Mammary epithelial cell (primary cell): ENCODE measurements around the gene CREG2.

ENCODE experiments used
- EZH2 ChIP-seq: IDR thresholded peaks from 2 replicates; pipeline ENCODE4 v1.6.1; 2012; ENCODE audit warnings: low read length, inconsistent platforms, borderline replicate concordance
- TF ChIP-seq, protein P1 (sequence below), 2 donors: IDR thresholded peaks in 1 of 2; conservative IDR thresholded peaks in 1 of 2; 2 replicates each; pipeline ENCODE4 v1.5.1; 2011 to 2012; ENCODE audit warnings: inconsistent platforms in 2 of 2, low read length in 2 of 2, mild to moderate bottlenecking in 2 of 2, control low read depth in 1 of 2, low read depth in 1 of 2; ENCODE audit not compliant: insufficient read depth in 1 of 2; ENCODE audit errors: extremely low read depth in 1 of 2

- TF ChIP-seq, protein P1, sequence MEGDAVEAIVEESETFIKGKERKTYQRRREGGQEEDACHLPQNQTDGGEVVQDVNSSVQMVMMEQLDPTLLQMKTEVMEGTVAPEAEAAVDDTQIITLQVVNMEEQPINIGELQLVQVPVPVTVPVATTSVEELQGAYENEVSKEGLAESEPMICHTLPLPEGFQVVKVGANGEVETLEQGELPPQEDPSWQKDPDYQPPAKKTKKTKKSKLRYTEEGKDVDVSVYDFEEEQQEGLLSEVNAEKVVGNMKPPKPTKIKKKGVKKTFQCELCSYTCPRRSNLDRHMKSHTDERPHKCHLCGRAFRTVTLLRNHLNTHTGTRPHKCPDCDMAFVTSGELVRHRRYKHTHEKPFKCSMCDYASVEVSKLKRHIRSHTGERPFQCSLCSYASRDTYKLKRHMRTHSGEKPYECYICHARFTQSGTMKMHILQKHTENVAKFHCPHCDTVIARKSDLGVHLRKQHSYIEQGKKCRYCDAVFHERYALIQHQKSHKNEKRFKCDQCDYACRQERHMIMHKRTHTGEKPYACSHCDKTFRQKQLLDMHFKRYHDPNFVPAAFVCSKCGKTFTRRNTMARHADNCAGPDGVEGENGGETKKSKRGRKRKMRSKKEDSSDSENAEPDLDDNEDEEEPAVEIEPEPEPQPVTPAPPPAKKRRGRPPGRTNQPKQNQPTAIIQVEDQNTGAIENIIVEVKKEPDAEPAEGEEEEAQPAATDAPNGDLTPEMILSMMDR (conservative IDR thresholded peaks at IDR 0.05 in 1 of 2, IDR thresholded peaks at IDR 0.05 in 1 of 2; ENCODE audit: extremely low read depth in 1 of 2, insufficient read depth in 1 of 2, low read depth in 1 of 2, low read length in 2 of 2) = no peak
- TF ChIP-seq EZH2 = no peak
Measured at GRCh38 chr2:101332885-101333766, 54.2 kb downstream of the CREG2 start.
